ENCODE measurements around the gene TLNRD1.

Gene TLNRD1

DNA sequence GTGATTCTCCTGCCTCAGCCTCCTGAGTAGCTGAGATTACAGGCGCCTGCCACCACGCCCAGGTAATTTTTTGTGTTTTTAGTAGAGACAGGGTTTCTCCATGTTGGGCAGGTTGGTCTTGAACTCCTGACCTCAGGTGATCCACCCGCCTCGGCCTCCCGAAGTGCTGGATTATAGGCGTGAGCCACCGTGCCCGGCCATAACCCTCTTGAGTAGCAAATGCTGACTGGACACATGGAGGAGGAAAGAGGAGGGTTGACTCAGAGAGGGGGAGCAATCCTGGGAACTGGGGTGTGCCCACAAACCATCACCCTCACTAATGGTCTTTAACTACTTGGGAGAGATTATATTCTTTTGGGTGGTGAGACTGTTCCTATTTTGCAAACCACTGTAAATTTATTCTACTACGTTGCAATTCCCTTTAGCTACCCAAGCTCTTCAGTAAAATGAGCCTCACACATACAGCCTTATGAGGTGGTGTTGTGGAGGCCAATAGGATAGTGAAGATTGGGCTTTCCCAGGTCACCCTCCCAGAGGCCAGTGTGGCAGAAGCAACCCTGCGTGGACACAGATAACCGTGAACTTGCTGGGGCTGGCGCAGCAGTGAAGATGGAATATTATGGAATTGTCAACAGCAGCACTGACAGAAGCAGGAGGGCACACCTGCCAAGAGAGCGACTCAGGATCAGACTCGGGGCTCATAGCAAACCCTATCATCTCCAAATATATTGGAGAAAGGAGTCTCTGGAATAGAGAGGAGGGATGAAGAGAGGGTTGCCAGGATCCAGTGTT is 37.4 kb downstream of the TLNRD1 start:
- H3K27me3 ChIP-seq (ENCODE audit: insufficient read depth, low read length): no peaks in the 10 kb centered on the region; the same call in 1 of the 2 replicates
- no peaks in the 10 kb centered on the region for H4K20me1 ChIP-seq (ENCODE audit: insufficient read depth, low read length)
- no peaks in the 10 kb centered on the region for H3K36me3 ChIP-seq (ENCODE audit: insufficient read depth, low read length)
- H3K4me3 ChIP-seq (ENCODE audit: low read depth, low read length, poor library complexity, severe bottlenecking): no peak overlapping the region
- no peaks in the 10 kb centered on the region for H3K4me1 ChIP-seq (ENCODE audit: insufficient read depth, low read length, severe bottlenecking)
- no peak overlapping the region for H3K27ac ChIP-seq (ENCODE audit: low read depth, low read length, poor library complexity, severe bottlenecking)
- H3K9me3 ChIP-seq (ENCODE audit: low read length): no peaks in the 10 kb centered on the region
- H3K79me2 ChIP-seq (ENCODE audit: insufficient read depth, low read length): no peaks in the 10 kb centered on the region
- no peak overlapping the region for H2AFZ ChIP-seq (ENCODE audit: low read length)
- no peak overlapping the region for H3K9ac ChIP-seq (ENCODE audit: low read length)
- no peak overlapping the region for H3K4me2 ChIP-seq (ENCODE audit: low read length)
- no peaks in the 10 kb centered on the region for H3F3A ChIP-seq (ENCODE audit: insufficient read depth, low read length)
- TF ChIP-seq EZH2 (IDR thresholded peaks at IDR 0.05; ENCODE audit: borderline replicate concordance, low read length): no peak
- TF ChIP-seq, protein P1, sequence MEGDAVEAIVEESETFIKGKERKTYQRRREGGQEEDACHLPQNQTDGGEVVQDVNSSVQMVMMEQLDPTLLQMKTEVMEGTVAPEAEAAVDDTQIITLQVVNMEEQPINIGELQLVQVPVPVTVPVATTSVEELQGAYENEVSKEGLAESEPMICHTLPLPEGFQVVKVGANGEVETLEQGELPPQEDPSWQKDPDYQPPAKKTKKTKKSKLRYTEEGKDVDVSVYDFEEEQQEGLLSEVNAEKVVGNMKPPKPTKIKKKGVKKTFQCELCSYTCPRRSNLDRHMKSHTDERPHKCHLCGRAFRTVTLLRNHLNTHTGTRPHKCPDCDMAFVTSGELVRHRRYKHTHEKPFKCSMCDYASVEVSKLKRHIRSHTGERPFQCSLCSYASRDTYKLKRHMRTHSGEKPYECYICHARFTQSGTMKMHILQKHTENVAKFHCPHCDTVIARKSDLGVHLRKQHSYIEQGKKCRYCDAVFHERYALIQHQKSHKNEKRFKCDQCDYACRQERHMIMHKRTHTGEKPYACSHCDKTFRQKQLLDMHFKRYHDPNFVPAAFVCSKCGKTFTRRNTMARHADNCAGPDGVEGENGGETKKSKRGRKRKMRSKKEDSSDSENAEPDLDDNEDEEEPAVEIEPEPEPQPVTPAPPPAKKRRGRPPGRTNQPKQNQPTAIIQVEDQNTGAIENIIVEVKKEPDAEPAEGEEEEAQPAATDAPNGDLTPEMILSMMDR (IDR thresholded peaks at IDR 0.05; ENCODE audit: low read length): no peak
- no peaks in the 10 kb centered on the region for H3K9me2 ChIP-seq (ENCODE audit: low read depth, low read length)

GRCh38 chr15:81038975-81039607 is 38.4 kb downstream of the TLNRD1 start:
- Histone ChIP-seq H3K36me3 (ENCODE audit: insufficient read depth, low read length) (no peaks in the 10 kb centered on the region), H3K27me3 (ENCODE audit: insufficient read depth, low read length) (no peaks in the 10 kb centered on the region; the same call in 1 of the 2 replicates), H3K9me2 (ENCODE audit: low read depth, low read length) (no peaks in the 10 kb centered on the region), H3K4me2 (ENCODE audit: low read length) (no peak overlapping the region), H3K9ac (ENCODE audit: low read length) (no peak overlapping the region), H3F3A (ENCODE audit: insufficient read depth, low read length) (no peaks in the 10 kb centered on the region), H3K27ac (ENCODE audit: low read depth, low read length, poor library complexity, severe bottlenecking) (no peak overlapping the region), H3K4me3 (ENCODE audit: low read depth, low read length, poor library complexity, severe bottlenecking) (no peak overlapping the region), H3K79me2 (ENCODE audit: insufficient read depth, low read length) (no peaks in the 10 kb centered on the region), H2AFZ (ENCODE audit: low read length) (no peak overlapping the region), H3K9me3 (ENCODE audit: low read length) (no peaks in the 10 kb centered on the region), H3K4me1 (ENCODE audit: insufficient read depth, low read length, severe bottlenecking) (no peaks in the 10 kb centered on the region), H4K20me1 (ENCODE audit: insufficient read depth, low read length) (no peaks in the 10 kb centered on the region)
- TF ChIP-seq EZH2 (IDR thresholded peaks at IDR 0.05; ENCODE audit: borderline replicate concordance, low read length): no peak
- TF ChIP-seq, protein P1 (IDR thresholded peaks at IDR 0.05; ENCODE audit: low read length): no peak

DNA sequence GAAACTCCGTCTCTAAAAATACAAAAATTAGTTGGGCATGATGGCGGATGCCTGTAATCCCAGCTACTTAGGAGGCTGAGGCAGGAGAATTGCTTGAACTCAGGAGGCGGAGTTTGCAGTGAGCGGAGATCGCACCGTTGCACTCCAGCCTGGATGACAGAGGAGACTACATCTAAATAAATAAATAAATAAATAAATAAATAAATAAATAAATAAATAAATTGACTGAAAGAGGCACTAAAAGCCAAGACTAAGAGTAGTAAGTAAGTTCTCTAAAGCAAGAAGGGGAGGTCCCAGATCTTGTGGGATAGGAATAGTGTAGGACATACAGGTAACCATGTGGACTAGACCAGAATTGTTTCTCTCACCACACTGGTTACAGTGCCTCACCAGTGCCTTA is 40.0 kb downstream of the TLNRD1 start:
- H3K4me2 ChIP-seq (ENCODE audit: low read length): no peak overlapping the region
- H3K79me2 ChIP-seq (ENCODE audit: insufficient read depth, low read length): no peaks in the 10 kb centered on the region
- TF ChIP-seq, protein P1 (IDR thresholded peaks at IDR 0.05; ENCODE audit: low read length): no peak
- no peak for TF ChIP-seq EZH2 (IDR thresholded peaks at IDR 0.05; ENCODE audit: borderline replicate concordance, low read length)
- H3F3A ChIP-seq (ENCODE audit: insufficient read depth, low read length): no peaks in the 10 kb centered on the region
- H3K27me3 ChIP-seq (ENCODE audit: insufficient read depth, low read length): no peaks in the 10 kb centered on the region; the same call in 1 of the 2 replicates
- no peak overlapping the region for H3K4me3 ChIP-seq (ENCODE audit: low read depth, low read length, poor library complexity, severe bottlenecking)
- H3K27ac ChIP-seq (ENCODE audit: low read depth, low read length, poor library complexity, severe bottlenecking): no peak overlapping the region
- no peak overlapping the region for H2AFZ ChIP-seq (ENCODE audit: low read length)
- H3K4me1 ChIP-seq (ENCODE audit: insufficient read depth, low read length, severe bottlenecking): no peaks in the 10 kb centered on the region
- H3K9me3 ChIP-seq (ENCODE audit: low read length): no peaks in the 10 kb centered on the region
- no peaks in the 10 kb centered on the region for H3K9me2 ChIP-seq (ENCODE audit: low read depth, low read length)
- H4K20me1 ChIP-seq (ENCODE audit: insufficient read depth, low read length): no peaks in the 10 kb centered on the region
- H3K9ac ChIP-seq (ENCODE audit: low read length): no peak overlapping the region
- no peaks in the 10 kb centered on the region for H3K36me3 ChIP-seq (ENCODE audit: insufficient read depth, low read length)

Measured in OCI-LY1 (cell line).